HG02763 (cell line): ENCODE data around the gene SAPCD2.

Source experiments
- ATAC-seq: cut with Tn5 transposase; IDR thresholded peaks from one replicate; pipeline ENCODE4 v1.9.1; 2021; ENCODE audit warnings: mild to moderate bottlenecking, moderate library complexity; ENCODE audit not compliant: unreplicated experiment

SAPCD2 gene

DNA sequence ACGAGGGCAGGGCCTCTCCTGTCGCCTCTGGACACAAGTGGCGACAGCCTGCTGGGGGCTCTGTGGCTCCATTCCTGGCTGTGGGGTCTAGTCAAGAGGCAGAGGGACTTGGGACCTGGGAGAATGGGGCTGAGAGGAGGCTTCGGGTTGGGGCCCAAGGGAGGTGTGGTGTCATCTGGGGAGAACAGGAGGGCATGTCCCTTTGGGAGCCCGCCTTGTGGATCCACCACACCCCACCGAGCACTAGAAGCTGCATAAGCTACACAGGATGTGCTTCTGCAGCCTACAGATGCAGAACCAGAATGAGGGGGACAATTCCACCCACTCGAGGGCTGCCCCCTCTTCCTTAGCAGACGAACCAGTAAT, 12.6 kb upstream of the SAPCD2 start:
- ATAC-seq: no peak

DNA sequence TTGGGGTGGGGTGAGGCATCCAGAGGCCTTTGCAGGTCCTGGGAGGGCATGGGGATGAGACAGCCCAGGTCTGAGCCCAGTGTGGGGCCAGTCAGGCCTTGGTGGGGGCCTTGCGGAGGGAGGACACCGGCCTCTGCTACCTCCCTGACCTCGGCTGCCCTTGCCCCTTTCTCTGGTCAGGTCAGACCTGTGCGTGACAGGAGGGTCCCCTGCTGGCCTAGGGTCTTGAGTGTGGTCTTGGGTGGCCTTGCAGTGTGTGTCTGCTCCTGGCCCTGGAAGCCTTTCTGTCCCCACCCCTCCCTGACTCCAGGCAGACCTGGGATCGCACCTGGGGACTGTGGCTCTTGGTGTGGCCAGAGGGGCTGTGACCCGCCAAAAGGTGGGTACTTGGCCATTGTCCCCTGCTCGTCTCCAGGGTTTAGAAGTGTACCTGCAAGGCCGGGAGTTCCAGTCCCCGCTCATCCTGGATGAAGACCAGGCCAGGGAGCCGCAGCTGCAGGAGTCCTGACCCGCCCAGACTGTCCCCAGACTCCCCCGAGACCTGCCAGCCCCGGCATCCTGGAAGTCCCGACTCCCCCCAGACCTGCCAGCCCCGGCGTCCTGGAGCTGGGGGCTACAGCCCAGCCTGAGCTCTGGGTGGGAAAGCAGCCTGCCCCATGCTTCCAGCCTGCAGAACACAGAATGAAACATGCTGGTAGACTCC, 12.0 kb upstream of the SAPCD2 start:
- no peak for ATAC-seq

DNA sequence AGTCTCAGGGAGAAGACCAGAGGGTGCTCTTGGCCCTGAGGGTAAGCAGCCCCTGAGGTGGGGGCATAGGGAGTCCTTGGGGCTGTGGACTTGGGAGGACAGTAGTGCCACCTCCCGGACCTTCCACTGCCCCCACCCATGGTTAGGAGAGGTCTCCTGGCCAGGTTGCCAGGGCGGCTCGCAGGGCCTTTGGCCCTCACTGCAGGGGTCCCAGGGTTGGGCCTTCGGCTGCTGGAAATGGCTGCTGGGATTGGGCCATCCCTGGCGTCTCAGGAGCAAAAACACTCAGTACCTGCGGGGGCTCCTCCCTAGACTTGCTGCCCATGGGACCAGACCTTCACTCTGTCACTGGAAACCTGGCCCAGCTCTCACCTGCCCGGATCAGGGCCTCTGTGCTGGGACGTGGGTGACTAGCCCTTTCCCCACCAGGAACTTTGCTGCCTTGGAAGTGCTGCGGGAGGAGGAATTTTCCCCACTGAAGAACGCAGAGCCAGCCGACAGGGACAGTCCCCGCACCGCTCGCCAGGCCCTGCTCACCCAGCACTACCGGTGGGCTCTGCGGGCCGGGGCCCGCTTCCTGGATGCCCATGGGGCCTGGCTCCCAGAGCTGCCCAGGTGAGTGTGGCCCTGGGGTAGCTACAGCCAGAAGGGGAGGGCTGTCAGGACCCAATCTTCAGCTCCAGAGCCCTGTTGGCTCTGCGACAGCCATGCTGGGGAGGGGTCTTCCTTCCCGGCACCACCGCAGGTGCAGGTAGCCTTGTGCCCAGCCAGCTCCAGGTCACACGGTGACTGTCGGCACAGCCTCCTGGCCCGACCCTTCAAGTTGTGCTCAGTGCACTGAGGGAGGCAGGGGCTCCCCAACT, 10.1 kb upstream of the SAPCD2 start:
- ATAC-seq: no peak

DNA sequence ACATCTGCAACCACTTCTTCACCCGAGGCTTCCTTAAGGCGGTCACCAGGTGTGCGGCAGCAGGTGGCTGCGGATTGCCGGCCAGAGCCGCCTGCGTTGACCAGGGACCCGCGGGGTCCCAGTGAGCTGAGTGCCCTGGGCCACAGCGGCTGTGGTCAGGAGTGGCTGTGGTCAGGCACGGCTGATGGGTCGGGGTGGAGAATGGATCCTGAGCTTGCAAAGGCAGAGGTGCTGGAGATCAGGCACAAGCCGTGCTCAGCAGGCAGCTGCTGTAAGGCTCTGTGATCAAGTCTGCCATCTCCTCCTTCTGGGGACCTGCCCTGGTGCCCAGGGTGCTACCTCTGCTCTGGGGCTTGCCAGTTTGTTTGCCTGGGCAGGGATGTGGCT, 9.0 kb upstream of the SAPCD2 start:
- ATAC-seq: no peak

DNA sequence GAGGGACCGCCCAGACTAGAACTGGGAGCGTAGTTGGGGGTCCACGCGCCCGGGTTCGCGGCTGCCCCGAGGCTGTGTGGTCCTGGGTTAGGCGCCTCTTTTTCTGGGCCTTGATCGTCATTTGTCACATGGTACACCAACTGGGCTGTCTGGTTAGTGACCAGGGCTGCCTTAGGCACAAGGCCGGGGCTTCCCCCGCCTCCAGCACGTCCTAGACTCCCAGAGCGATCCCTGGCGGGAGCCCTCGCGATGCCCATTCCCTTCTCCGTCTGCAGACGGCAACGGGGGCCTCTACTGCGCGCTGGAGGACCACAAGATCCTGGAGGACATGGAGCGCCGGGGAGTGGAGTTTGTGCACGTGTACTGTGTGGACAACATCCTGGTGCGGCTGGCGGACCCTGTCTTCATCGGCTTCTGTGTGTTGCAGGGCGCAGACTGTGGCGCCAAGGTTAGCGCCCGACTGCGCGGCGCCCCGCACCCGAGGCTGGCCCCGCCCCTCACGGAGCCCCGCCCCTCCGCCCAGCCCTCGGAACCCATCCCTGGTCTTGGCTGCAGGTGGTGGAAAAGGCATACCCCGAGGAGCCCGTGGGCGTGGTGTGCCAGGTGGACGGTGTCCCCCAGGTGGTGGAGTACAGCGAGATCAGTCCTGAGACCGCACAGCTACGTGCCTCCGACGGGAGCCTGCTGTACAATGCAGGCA, 8.5 kb upstream of the SAPCD2 start:
- ATAC-seq: no peak

DNA sequence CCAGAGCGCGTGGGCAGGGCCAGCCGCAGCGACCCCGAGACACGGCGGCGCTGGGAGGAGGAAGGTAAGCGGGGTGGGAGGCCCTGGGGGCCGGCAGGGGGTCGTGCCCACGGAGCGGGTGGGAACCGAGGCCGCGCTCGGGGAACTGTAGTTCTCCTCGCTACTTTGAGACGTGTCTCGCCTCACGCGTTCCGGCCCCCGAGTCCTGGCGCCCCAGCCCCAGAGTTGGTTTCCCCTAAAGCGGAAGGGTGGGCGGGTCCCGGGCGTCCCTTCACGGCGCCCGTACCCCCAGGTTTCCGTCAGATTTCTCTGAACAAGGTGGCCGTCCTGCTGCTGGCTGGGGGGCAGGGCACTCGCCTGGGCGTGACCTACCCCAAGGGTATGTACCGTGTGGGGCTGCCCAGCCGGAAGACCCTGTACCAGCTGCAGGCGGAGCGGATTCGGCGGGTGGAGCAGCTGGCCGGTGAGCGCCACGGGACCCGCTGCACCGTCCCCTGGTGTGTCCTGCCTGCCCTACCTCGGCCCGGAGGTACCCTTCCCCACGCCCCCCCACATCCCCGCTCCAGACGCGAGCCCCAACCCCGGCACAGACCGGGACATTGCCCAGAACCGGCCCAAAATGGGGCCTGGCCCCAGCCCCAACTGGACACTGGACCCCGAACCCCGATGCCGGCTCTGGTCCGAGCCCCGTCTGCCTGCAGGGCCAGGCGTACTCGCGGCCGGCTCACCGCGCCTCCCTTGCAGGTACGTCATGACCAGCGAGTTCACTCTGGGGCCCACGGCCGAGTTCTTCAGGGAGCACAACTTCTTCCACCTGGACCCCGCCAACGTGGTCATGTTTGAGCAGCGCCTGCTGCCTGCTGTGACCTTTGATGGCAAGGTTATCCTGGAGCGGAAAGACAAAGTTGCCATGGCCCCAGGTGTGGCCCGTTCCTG, 7.7 kb upstream of the SAPCD2 start:
- peak; percentile 26 for ATAC-seq

DNA sequence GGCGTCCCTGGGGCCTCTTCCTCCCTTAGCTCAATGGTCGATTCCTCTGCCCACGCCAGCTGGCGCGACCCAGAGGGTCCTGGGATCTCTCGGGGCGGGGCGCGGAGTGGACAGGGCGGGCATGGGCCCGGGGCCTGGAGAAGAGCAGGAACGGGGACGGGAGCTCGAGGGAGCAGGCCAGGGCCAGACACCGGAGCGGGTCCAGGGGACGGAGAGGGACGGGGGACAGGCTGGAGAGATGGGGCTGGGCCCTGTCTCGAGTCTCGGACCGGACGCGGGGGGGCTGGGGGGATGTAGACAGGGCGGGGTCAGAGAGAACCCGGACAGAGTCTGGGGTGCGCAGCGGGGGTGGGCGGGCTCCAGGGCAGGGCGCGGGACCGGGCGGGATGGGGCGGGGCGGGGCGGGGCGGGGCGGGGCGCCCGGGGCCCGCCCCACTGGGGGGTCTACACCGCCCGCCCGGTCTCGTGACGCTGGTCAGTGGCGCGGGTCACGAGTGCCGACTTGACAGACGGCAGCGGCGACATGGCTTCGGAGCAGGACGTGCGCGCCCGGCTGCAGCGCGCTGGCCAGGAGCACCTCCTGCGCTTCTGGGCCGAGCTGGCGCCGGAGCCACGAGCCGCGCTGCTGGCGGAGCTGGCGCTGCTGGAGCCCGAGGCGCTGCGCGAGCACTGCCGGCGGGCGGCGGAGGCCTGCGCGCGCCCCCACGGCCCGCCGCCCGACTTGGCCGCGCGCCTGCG, 6.8 kb upstream of the SAPCD2 start, which contains the start of gene UAP1L1:
Gene UAP1L1 (plus strand): TSS at position 508 of the 738 bp plus-strand sequence. CDS start 16 bp downstream, at position 524.
- ATAC-seq: peak; percentile 53

DNA sequence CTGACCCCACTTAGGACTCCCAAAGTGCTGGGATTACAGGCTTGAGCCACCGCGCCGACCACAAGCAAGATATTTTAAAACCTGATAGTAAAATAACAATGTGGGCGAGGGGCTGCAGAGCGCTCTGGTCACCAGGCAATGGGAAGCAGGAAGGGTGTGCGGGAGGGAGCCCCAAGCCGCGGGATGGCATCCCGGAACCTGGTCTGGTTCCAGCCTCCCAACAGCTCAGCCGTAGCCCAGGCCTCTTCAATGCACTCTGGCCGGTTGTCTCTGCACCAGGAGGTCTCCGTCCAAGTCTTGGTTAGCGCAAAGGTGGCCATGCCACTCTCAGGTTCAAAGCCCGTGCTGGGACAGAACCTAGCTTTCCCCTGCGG, 6.3 kb upstream of the SAPCD2 start:
- no peak for ATAC-seq

DNA sequence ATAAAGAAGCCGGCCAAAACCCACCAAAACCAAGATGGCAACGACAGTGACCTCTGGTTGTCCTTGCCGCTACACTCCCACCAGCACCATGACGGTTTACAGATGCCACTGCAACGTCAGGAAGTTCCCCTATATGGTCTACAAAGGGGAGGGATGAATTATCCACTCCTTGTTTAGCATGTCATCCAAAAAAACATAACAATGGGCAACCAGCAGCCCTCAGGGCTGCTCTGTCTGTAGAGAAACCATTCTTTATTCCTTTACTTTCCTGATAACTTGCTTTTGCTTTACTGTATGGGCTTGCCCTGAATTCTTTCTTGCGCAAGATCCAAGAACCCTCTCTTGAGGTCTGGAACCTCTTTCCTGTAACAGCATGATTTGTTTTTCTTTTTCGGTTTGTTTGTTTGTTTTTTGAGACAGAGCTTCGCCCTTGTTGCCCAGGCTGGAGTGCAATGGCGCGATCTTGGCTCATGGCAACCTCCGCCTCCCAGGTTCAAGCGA, 5.0 kb upstream of the SAPCD2 start:
- no peak for ATAC-seq

DNA sequence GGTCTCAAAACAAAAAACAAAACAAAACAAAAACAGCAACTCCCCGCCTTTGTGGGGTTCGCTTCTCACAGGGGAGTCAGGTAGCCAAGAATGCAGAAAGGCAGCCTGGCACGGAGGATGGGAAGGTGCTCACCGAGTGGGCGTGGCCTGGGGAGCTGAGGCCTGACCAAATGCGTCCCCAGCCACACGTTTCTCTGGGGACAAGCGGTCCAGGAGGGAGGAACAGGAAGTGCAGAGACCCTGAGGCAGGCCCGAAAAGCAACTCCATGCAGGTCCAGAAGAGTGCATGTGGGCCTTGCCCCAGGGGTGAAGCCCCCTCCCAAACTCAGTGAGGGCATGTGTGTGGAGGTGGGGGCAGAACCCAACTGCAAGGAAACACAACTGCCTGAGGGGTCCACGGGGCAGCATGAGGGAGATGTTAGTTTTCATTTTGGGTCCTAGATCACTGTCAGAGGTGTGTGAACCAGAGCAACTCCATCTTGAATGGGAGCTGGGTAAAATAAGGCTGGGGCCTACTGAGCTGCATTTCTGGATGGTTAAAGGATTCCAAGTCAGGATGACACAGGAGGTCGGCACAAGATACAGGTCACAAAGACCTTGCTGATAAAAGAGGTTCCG, 4.4 kb upstream of the SAPCD2 start:
- ATAC-seq: no peak

DNA sequence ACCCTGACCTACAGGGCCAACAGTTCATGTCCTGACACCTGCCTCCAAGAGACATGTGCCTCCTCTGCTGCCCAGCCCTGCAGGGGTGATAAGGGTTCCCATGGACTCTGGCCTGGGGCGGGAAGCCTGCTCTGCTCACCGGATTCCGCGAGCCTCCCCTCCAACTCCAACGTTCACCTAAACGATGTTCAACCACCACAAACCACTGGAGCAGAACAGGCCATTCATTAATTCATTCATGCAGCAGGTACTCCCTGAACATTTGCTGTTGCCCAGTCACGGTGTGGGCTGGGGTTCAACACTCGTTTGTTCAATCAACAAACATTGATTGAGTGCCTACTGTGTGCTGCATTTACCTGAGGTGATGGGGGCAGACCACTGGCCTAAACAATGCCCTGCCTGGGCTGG, 3.6 kb upstream of the SAPCD2 start:
- ATAC-seq: no peak

DNA sequence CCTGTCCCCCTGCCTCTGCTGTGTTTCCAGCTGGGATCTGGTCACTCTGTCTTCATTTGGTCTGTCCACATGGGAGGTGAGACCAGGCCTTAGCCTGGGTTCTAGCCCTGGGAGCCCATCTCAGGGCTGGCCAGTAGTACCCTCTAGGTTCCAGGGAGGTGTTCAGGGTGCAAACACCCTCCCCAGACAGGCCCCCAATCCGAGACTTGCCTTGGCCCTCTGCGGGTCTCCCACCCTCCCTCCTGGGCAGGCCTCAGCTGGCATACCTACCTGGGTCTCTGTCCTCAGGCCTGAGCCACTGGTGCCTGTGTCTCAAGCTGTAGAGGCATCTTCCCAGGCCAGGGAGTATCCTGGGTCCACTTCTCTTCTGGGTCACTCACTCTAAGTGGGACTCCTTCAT, 925 bp upstream of the SAPCD2 start:
- no peak for ATAC-seq

DNA sequence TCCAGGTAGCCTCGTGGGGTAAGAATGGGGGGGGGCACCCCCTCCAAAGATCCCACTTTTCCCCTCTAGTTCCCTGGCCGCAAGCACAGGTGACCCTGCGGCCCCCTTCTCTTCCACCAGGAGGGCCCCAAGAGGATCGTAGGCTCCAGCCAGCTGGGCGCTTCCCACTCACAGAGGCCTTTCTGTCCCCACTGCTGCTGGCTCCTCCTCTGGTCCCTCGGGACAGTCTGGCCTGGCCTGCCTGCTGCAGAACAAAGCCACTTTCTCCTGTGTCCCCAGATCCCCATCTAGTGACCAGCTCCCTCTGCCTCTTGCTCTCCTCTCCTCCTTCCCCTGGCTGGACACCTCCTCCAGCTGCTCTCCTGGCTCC, 534 bp upstream of the SAPCD2 start:
- peak; percentile 7 for ATAC-seq

DNA sequence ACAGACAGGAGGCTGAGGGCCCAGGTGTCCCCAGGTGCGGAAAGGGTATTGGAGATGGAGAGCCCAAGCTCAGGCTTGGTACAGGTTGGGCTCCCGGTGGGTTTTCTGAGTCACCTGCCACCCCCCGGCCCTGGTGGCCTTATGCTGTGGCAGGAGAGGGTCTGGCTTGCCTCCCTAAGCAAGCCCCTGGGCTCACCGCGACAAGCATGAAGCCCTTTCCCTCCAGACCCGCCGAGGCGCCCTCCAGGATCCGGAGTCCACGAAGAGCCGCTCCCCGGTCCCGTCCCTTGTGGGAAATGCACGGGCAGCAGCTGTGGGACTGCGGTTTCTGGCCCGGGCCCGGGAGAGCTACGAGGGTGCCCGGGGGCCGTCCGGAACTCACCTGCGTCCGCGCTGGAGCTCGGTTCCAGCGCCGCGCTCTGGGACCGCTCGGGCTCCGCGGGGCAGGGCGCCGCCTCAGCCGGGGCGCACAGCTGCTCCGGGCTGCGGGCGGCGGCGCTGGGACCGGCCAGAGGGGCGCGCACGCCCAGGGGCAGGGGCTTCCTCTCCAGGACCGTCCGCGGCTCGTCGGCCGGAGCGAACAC, 757 bp downstream of the SAPCD2 start:
- peak; percentile 11 for ATAC-seq

DNA sequence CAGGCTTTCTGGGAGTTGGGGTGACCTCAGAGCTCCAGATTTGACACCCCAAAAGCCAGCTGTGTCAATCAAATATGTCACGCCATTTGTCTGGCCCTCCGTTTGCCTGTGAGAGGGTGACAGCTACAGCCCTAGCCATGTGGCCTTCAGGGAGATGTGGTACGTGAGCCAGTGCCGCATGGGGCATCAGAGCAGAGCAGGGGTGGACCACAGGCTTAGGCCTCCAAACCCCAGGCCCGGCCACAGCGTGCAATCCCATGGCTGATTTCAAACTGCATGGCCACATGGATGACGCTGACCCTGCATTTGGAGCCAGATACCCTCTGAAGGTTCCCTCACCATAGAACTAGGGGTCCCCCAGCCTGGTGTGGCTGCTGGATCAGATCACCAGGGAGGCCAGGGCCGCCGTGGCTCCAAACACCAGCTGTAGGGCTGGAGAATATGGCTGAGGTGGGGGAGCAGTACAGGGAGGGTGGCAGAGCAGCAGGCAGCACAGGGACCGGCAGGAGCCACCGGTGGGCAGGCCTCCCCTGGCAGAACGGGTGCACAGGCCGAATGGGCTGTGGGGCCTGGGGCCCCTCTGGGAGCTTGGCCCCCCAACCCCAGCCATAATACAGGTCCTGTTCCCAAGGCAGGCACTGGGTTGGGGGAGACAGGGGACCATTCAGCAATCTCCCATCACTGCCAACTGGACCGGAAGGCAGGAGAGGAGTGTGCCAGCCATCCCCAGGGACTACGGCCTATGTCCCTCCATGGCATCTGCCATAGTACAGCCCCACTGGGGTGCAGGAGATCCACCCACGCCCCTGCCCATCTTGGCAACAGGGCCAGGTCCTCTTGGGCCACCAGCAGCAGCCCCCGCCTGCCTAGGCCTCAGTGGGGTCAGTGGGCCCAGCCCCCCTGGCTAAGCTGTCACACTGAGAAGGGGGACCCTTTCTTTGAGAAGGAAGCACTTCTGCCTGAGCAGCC, 1.5 kb downstream of the SAPCD2 start:
- ATAC-seq: no peak

DNA sequence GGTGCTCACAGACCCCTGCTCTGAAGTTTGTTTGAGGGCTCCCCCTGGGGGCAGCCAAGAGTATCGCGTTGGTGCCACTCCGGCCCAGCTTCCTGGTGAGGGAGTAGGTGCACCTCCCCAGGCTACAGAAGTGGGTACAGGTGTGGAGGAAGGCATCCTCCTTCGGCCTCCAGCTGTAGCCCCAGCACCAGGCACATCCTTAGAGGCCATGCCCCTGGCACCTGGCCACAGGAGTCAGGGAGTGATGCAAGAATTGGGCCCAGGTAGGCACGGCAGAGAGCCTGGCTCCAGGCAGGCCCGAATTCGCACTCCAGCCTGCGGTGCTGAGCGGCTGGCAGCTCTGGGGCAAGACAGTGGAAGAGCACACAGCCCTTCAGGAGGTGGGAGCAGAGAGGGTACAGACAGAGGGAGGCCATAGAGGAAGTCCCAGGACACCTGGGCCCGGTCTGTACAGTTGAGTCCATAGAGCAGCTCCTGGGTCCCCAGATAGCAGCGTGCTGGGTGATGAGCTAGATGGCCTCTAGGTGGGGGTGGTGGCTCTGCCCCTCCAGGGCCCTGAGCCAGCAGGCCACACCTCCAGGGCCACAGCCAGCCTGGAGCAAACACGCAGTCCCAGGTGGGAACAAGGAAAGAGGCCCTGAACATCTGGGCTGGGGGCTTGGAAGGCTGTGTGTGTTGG, 2.4 kb downstream of the SAPCD2 start:
- peak; percentile 27 for ATAC-seq

DNA sequence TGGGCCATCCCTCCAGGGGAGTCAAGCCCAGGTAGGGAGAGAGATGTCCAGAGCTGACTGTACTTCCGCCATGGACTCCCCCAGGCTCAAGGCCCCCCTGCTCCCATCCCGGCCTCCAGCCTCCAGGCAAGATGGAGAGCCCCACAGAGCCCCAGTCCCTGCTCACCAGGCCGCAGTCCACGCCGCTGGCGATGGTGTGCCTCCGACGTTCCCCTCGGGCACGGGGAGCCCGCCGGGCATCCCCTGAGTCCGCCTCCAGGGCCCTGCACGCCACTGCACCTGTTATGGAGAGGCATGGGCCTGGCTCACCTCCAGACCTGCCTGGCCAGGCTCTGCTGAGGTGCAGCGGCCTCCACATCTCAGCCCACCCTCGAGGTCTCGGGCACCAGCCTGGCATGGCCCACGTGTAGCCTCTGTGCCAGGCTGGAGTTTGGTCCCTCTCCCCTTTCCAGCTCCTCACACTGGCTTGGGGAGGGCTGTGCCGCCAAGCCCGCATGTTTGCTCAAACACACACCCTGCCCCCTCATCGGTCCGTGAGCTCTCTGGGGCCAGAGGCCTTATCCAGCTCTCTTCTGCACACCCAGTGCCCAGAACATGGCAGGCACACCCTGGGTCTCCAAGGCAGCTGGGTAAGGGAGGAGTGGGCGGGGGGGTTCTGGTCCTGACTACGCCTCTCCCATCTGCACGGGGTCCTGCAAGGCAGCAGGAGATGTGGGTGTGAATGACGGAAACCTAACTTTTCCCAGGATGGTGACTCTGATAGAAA, 4.1 kb downstream of the SAPCD2 start:
- ATAC-seq: no peak
